Measurements from ENCODE around the gene MYO5C.

The MYO5C gene

GRCh38 chr15:52308446-52309153, 13.0 kb upstream of the MYO5C start:
- TF ChIP-seq CTCF (conservative IDR thresholded peaks at IDR 0.05; ENCODE audit: low read depth, low read length) = no peak
- no peak for DNase-seq (ENCODE audit: low read depth)
- H3K4me3 ChIP-seq (ENCODE audit: low read length) = no peak overlapping the region

GRCh38 chr15:52307847-52308246, 12.2 kb upstream of the MYO5C start:
- no peak overlapping the region for H3K4me3 ChIP-seq (ENCODE audit: low read length)
- TF ChIP-seq CTCF (conservative IDR thresholded peaks at IDR 0.05; ENCODE audit: low read depth, low read length) = no peak
- no peak for DNase-seq (ENCODE audit: low read depth)

GRCh38 chr15:52306270-52306669, 10.7 kb upstream of the MYO5C start:
- no peak for DNase-seq (ENCODE audit: low read depth)
- H3K4me3 ChIP-seq (ENCODE audit: low read length) = no peak overlapping the region
- TF ChIP-seq CTCF (conservative IDR thresholded peaks at IDR 0.05; ENCODE audit: low read depth, low read length) = no peak

- DNase-seq (ENCODE audit: low read depth) = no peak
- no peak overlapping the region for H3K4me3 ChIP-seq (ENCODE audit: low read length)
- TF ChIP-seq CTCF (conservative IDR thresholded peaks at IDR 0.05; ENCODE audit: low read depth, low read length) = no peak
These were observed 7.6 kb upstream of the MYO5C start for GRCh38 chr15:52303093-52303772.

GRCh38 chr15:52301265-52301847, 5.8 kb upstream of the MYO5C start:
- TF ChIP-seq CTCF (conservative IDR thresholded peaks at IDR 0.05; ENCODE audit: low read depth, low read length) = no peak
- H3K4me3 ChIP-seq (ENCODE audit: low read length) = no peak overlapping the region
- no peak for DNase-seq (ENCODE audit: low read depth)

GRCh38 chr15:52294881-52295420, 653 bp downstream of the MYO5C start:
- no peak for TF ChIP-seq CTCF (conservative IDR thresholded peaks at IDR 0.05; ENCODE audit: low read depth, low read length)
- H3K4me3 ChIP-seq (ENCODE audit: low read length) = peak overlapping the region; percentile 66

More at GRCh38 chr15:52294881-52295420, 653 bp downstream of the MYO5C start:
- DNase-seq (ENCODE audit: low read depth) = no peak

All from retinal pigment epithelial cell (primary cell).